IMR-90 (cell line): Measurements from ENCODE around the gene FNDC7. TPM values are rescaled to one million over a fixed set of nuclear protein-coding genes. Genes with fewer than 3 reads are reported as not detected.

ENCODE experiments used
- ATAC-seq: fragments of 200-7000 bp; cut with Tn5 transposase; 2 replicates; pipeline ENCODE4 v1.9.1; 2020; ENCODE audit warnings: low read depth, mild to moderate bottlenecking, moderate library complexity
- BruUV-seq: library from RNA; stranded (reverse); fragments of 400-500 nt; replicated peaks from 2 replicates; lab custom pipeline; 2021; lab: Mats Ljungman, UMichigan
- CTCF ChIA-PET: fragments of 300-600 bp; formaldehyde crosslinking; extraction: SDS; loops from one replicate; lab custom pipeline; 2021; ENCODE audit warnings: antibody characterized with exemption; lab: Yijun Ruan, JAX
- POLR2A ChIA-PET: fragments of 300-600 bp; sonication (Branson Sonifier 250); formaldehyde crosslinking; loops from one replicate; lab custom pipeline; 2022; ENCODE audit warnings: antibody characterized with exemption; ENCODE audit not compliant: unreplicated experiment; lab: Charles Lee
- DNase-seq: peaks from one replicate; pipeline ENCODE4 v3.0.0; 2013
- H2AFZ ChIP-seq: replicated peaks from 2 replicates; pipeline ENCODE3; 2013; ENCODE audit warnings: low read length, mild to moderate bottlenecking; ENCODE audit not compliant: poor library complexity
- H2AK5ac ChIP-seq: 2 replicates; pipeline ENCODE4 v1.6.1; 2013; ENCODE audit warnings: low read depth, low read length, inconsistent platforms
- H2AK9ac ChIP-seq: replicated peaks from 2 replicates; pipeline ENCODE3; 2013; ENCODE audit warnings: mild to moderate bottlenecking, low read depth, low read length, moderate library complexity; ENCODE audit not compliant: poor library complexity
- H2BK120ac ChIP-seq: 2 replicates; pipeline ENCODE4 v1.6.1; 2013; ENCODE audit warnings: low read depth, low read length, inconsistent platforms
- H2BK15ac ChIP-seq: 3 replicates; pipeline ENCODE4 v1.6.1; 2013; ENCODE audit warnings: low read depth, low read length, inconsistent platforms
- H2BK20ac ChIP-seq: 2 replicates; pipeline ENCODE4 v1.6.1; 2013; ENCODE audit warnings: low read depth, mild to moderate bottlenecking, inconsistent platforms, low read length, moderate library complexity
- H2BK5ac ChIP-seq: 2 replicates; pipeline ENCODE4 v1.6.1; 2013; ENCODE audit warnings: mild to moderate bottlenecking, low read depth, low read length, inconsistent platforms; ENCODE audit not compliant: poor library complexity, severe bottlenecking
- H3K14ac ChIP-seq: replicated peaks from 2 replicates; pipeline ENCODE4 v1.6.1; 2013; ENCODE audit warnings: low read depth, low read length, inconsistent platforms
- H3K18ac ChIP-seq: 2 replicates; pipeline ENCODE4 v1.6.1; 2013; ENCODE audit warnings: low read depth, low read length, control low read depth
- H3K23ac ChIP-seq: 2 replicates; pipeline ENCODE4 v1.6.1; 2013; ENCODE audit warnings: low read depth, low read length, inconsistent platforms
- H3K27ac ChIP-seq: 2 replicates; pipeline ENCODE4 v1.5.1; 2013; ENCODE audit warnings: mild to moderate bottlenecking, control low read depth, low read length; ENCODE audit not compliant: insufficient read depth
- H3K27me3 ChIP-seq: 2 replicates; pipeline ENCODE4 v1.6.1; 2013; ENCODE audit warnings: low read length; ENCODE audit not compliant: control insufficient read depth, insufficient read depth
- H3K36me3 ChIP-seq: 2 replicates; pipeline ENCODE4 v1.6.1; 2013; ENCODE audit warnings: low read length, mixed read lengths; ENCODE audit not compliant: control insufficient read depth, insufficient read depth
- H3K4ac ChIP-seq: 2 replicates; pipeline ENCODE4 v1.6.1; 2013; ENCODE audit warnings: low read depth, low read length, inconsistent platforms
- H3K4me1 ChIP-seq: 2 replicates; pipeline ENCODE4 v1.6.1; 2013; ENCODE audit warnings: low read length, mixed read lengths; ENCODE audit not compliant: control insufficient read depth, insufficient read depth
- H3K4me2 ChIP-seq: 2 replicates; pipeline ENCODE4 v1.6.1; 2013; ENCODE audit warnings: low read depth, mild to moderate bottlenecking, control low read depth, low read length, moderate library complexity
- H3K4me3 ChIP-seq: 2 replicates; pipeline ENCODE4 v1.5.1; 2013; ENCODE audit warnings: low read depth, mild to moderate bottlenecking, control low read depth, low read length, moderate library complexity; ENCODE audit not compliant: insufficient read depth
- H3K56ac ChIP-seq: 2 replicates; pipeline ENCODE4 v1.6.1; 2013; ENCODE audit warnings: low read length, inconsistent platforms; ENCODE audit not compliant: insufficient read depth; ENCODE audit errors: extremely low read depth
- H3K79me1 ChIP-seq, 2 experiments: 2 replicates each; pipeline ENCODE4 v1.6.1; 2013; ENCODE audit warnings: low read length in 2 of 2, inconsistent platforms in 1 of 2, low read depth in 1 of 2
- H3K9ac ChIP-seq: 2 replicates; pipeline ENCODE4 v1.6.1; 2013; ENCODE audit warnings: low read depth, low read length, control low read depth
- H3K9me1 ChIP-seq: 2 replicates; pipeline ENCODE4 v1.6.1; 2013; ENCODE audit warnings: low read length, inconsistent platforms; ENCODE audit not compliant: insufficient read depth
- H3K9me3 ChIP-seq: 2 replicates; pipeline ENCODE4 v1.6.1; 2013; ENCODE audit warnings: low read length; ENCODE audit not compliant: control insufficient read depth, insufficient read depth
- H4K20me1 ChIP-seq: 2 replicates; pipeline ENCODE4 v1.6.1; 2013; ENCODE audit warnings: low read length, inconsistent platforms; ENCODE audit not compliant: insufficient read depth
- H4K5ac ChIP-seq: 2 replicates; pipeline ENCODE4 v1.6.1; 2013; ENCODE audit warnings: mild to moderate bottlenecking, low read depth, low read length, control low read depth
- H4K8ac ChIP-seq, 2 experiments: 2 replicates each; pipeline ENCODE4 v1.6.1; 2013; ENCODE audit warnings: low read depth in 2 of 2, low read length in 2 of 2, control low read depth in 1 of 2, inconsistent platforms in 1 of 2
- H4K91ac ChIP-seq: 2 replicates; pipeline ENCODE4 v1.6.1; 2013; ENCODE audit warnings: low read depth, low read length, inconsistent platforms; ENCODE audit not compliant: insufficient read depth
- BHLHE40 ChIP-seq: fragments of 150-350 bp; IDR thresholded peaks from 2 replicates; pipeline ENCODE4 v1.6.1; 2016; ENCODE audit warnings: mild to moderate bottlenecking, low read depth, low read length
- CEBPB ChIP-seq: IDR thresholded peaks from 2 replicates; pipeline ENCODE4 v1.6.1; 2012; ENCODE audit warnings: low read depth, low read length, improper control_type of control experiment
- CHD1 ChIP-seq: IDR thresholded peaks from 2 replicates; pipeline ENCODE4 v1.6.1; 2012; ENCODE audit warnings: low read depth, low read length, improper control_type of control experiment
- CTCF ChIP-seq: conservative IDR thresholded peaks from 2 replicates; pipeline ENCODE4 v1.5.1; 2012; ENCODE audit warnings: mild to moderate bottlenecking, low read depth, low read length, improper control_type of control experiment
- ELK1 ChIP-seq: fragments of 150-350 bp; IDR thresholded peaks from 2 replicates; pipeline ENCODE4 v1.6.1; 2016; ENCODE audit warnings: low read depth, mild to moderate bottlenecking, low read length, moderate library complexity, borderline replicate concordance
- MAFK ChIP-seq: IDR thresholded peaks from 2 replicates; pipeline ENCODE4 v1.6.1; 2012; ENCODE audit warnings: low read depth, low read length, improper control_type of control experiment
- MAZ ChIP-seq: IDR thresholded peaks from 2 replicates; pipeline ENCODE4 v1.6.1; 2012; ENCODE audit warnings: low read depth, mild to moderate bottlenecking, low read length, improper control_type of control experiment, moderate library complexity, borderline replicate concordance
- MXI1 ChIP-seq: IDR thresholded peaks from 2 replicates; pipeline ENCODE4 v1.6.1; 2012; ENCODE audit warnings: low read depth, mild to moderate bottlenecking, low read length, moderate library complexity, borderline replicate concordance
- NFE2L2 ChIP-seq: fragments of 150-350 bp; IDR thresholded peaks from 2 replicates; pipeline ENCODE4 v1.6.1; 2016; ENCODE audit warnings: low read depth, mild to moderate bottlenecking, low read length
- POLR2A ChIP-seq: IDR thresholded peaks from 2 replicates; pipeline ENCODE4 v1.6.1; 2012; ENCODE audit warnings: mild to moderate bottlenecking, low read depth, low read length
- RAD21 ChIP-seq: IDR thresholded peaks from 2 replicates; pipeline ENCODE4 v1.6.1; 2012; ENCODE audit warnings: low read length, improper control_type of control experiment
- RCOR1 ChIP-seq: IDR thresholded peaks from 2 replicates; pipeline ENCODE4 v1.6.1; 2012; ENCODE audit warnings: mild to moderate bottlenecking, low read length, improper control_type of control experiment; ENCODE audit not compliant: insufficient replicate concordance
- RFX5 ChIP-seq: IDR thresholded peaks from 2 replicates; pipeline ENCODE4 v1.8.0; 2012; ENCODE audit warnings: low read depth, mild to moderate bottlenecking, low read length, moderate library complexity
- SMC3 ChIP-seq: fragments of 150-350 bp; IDR thresholded peaks from 2 replicates; pipeline ENCODE4 v1.6.1; 2016; ENCODE audit warnings: low read depth, mild to moderate bottlenecking, antibody characterized with exemption, low read length, moderate library complexity
- WGBS, 2 experiments: methylation state at CpG; one replicate each; pipeline versions ENCODE4 v1.1.5 to v1.1.7; 2013; ENCODE audit warnings: missing lambda C conversion rate in 2 of 2; ENCODE audit not compliant: insufficient read length in 1 of 2; ENCODE audit errors: extremely low coverage in 2 of 2; 5-methylcytosine and 5-hydroxymethylcytosine counted together
- dilution Hi-C: fragments of 300-500 bp; cut with HindIII; formaldehyde crosslinking; loops from one replicate; pipeline ENCODE4 v1.14.3; 2018; ENCODE audit warnings: low sequenced_read_pairs; ENCODE audit not compliant: unreplicated experiment
- in situ Hi-C: fragments of 300-500 bp; cut with MboI; formaldehyde crosslinking; loops from 3 replicates; pipeline ENCODE4 v1.14.3; 2019; ENCODE audit warnings: low sequenced_read_pairs, inconsistent platforms, mixed read lengths
- intact Hi-C: fragments of 100-400 bp; cut with micrococcal nuclease; formaldehyde crosslinking; loops from 2 replicates; pipeline ENCODE4 v1.10.0; 2022
- polyA plus RNA-seq, 3 experiments: library from polyadenylated mRNA; depleted of rRNA; stranded (reverse); fragments of >200 nt; gene quantifications; 2 replicates each; pipeline ENCODE4 v1.2.3, GENCODE V29; 2012; ENCODE audit warnings: low replicate concordance in 1 of 3
- total RNA-seq: library from RNA; depleted of rRNA; stranded (reverse); fragments of >200 nt; gene quantifications from 2 replicates; pipeline ENCODE4 v1.2.3, GENCODE V29; 2012

The FNDC7 gene
- total and polyA plus RNA-seq, 2 of the 4 experiments (the other 2 are of a cell fraction) = not detected

- Histone ChIP-seq H4K91ac (peak overlapping the region; percentile 73), H3K14ac (peak overlapping the region; percentile 40), H3K36me3 (no peaks in the 10 kb centered on the region), H2AK5ac (peak overlapping the region; percentile 78), H2BK15ac (peak overlapping the region; percentile 73; the same call in 2 of the 3 replicates), H3K9me3 (no peaks in the 10 kb centered on the region), H3K56ac (peak overlapping the region; percentile 33; the same call in 1 of the 2 replicates), H4K8ac (peak overlapping the region; percentile 28 to 97), H3K18ac (peak overlapping the region; percentile 67), H3K4me1 (peaks cover 24% of the 10 kb centered on the region), H2BK120ac (peak overlapping the region; percentile 90), H3K4me3 (no peak overlapping the region), H3K4ac (peak overlapping the region; percentile 81), H3K9ac (no peak overlapping the region), H2AK9ac (no peak overlapping the region), H3K79me1 (no peaks in the 10 kb centered on the region; a peak in 1 of 4 replicates), H3K9me1 (0 out of 2 replicates have a peak, but pooled peaks cover 6% of the 10 kb centered on the region), H2BK20ac (peak overlapping the region; percentile 81), H3K27me3 (no peaks in the 10 kb centered on the region), H3K23ac (peak overlapping the region; percentile 23), H4K20me1 (no peaks in the 10 kb centered on the region), H3K27ac (peak overlapping the region; percentile 65), H2BK5ac (peak overlapping the region; percentile 88), H4K5ac (peak overlapping the region; percentile 51; the same call in 1 of the 2 replicates), H2AFZ (peak overlapping the region; percentile 27), H3K4me2 (peak overlapping the region; percentile 43; the same call in 1 of the 2 replicates)
- peak; percentile 76 for ATAC-seq
- BruUV-seq = no TSS peak
- dilution Hi-C loops = no loop called here
- WGBS, 2 experiments = no CpG with 5 or more reads among the region's 8 CpGs
- POLR2A ChIA-PET = no interaction called here
- in situ Hi-C loops = no loop called here
- CTCF ChIA-PET = interaction anchor here (0.7 to 0.9 kb wide), 2 partner anchors 11 to 15 kb away, joined by 4 read pairs; no protein-coding TSS in a partner anchor
- intact Hi-C loops = no loop called here
- peak; percentile 90 for DNase-seq
- TF ChIP-seq MXI1 (no peak), BHLHE40 (no peak; the same call in 1 of the 2 replicates), CEBPB (no peak), ELK1 (no peak), SMC3 (no peak), RCOR1 (no peak), CHD1 (no peak), MAFK (peak; percentile 87), RFX5 (no peak), POLR2A (no peak), RAD21 (no peak), CTCF (no peak), MAZ (no peak), NFE2L2 (peak; percentile 72; the same call in 1 of the 2 replicates)
Measured at GRCh38 chr1:108719656-108720435, 7.1 kb downstream of the FNDC7 start.
